Liver (tissue), 9 donors: ENCODE measurements around the gene CNMD. TPM values are rescaled to one million over a fixed set of nuclear protein-coding genes. Genes with fewer than 3 reads are reported as not detected.

Experiments used
- DNase-seq: peaks from one replicate; pipeline ENCODE4 v3.0.0-alpha.2; 2017; ENCODE audit warnings: low spot score
- H3K27ac ChIP-seq, 2 donors: one replicate each; pipeline ENCODE4 v1.7.0; 2013; ENCODE audit warnings: inconsistent platforms in 2 of 2, low read length in 2 of 2, control low read depth in 1 of 2, low read depth in 1 of 2, mild to moderate bottlenecking in 1 of 2
- H3K27me3 ChIP-seq, 4 donors: one replicate each; pipeline versions ENCODE4 v1.6.1 to v1.7.0; 2013; ENCODE audit warnings: low read length in 3 of 4, inconsistent platforms in 1 of 4, mild to moderate bottlenecking in 1 of 4, moderate library complexity in 1 of 4; ENCODE audit not compliant: control insufficient read depth in 4 of 4, insufficient read depth in 4 of 4
- H3K36me3 ChIP-seq, 4 donors: one replicate each; pipeline versions ENCODE4 v1.6.1 to v1.7.0; 2013; ENCODE audit warnings: low read length in 3 of 4, mild to moderate bottlenecking in 3 of 4, low read depth in 1 of 4, moderate library complexity in 1 of 4; ENCODE audit not compliant: control insufficient read depth in 4 of 4, insufficient read depth in 3 of 4
- H3K4me1 ChIP-seq, 4 donors: one replicate each; pipeline versions ENCODE4 v1.6.1 to v1.7.0; 2013; ENCODE audit warnings: low read length in 3 of 4, mild to moderate bottlenecking in 3 of 4, moderate library complexity in 1 of 4; ENCODE audit not compliant: control insufficient read depth in 4 of 4, insufficient read depth in 4 of 4
- H3K4me3 ChIP-seq, 3 donors: one replicate each; pipeline versions ENCODE4 v1.6.1 to v1.7.0; 2013; ENCODE audit warnings: low read length in 3 of 3, control low read depth in 1 of 3, low read depth in 1 of 3, mild to moderate bottlenecking in 1 of 3
- H3K9ac ChIP-seq, 2 donors: one replicate each; pipeline ENCODE4 v1.7.0; 2013; ENCODE audit warnings: low read length in 2 of 2, mild to moderate bottlenecking in 2 of 2, moderate library complexity in 2 of 2, control low read depth in 1 of 2, low read depth in 1 of 2
- H3K9me3 ChIP-seq, 4 donors: one replicate each; pipeline versions ENCODE4 v1.6.1 to v1.7.0; 2013; ENCODE audit warnings: low read length in 3 of 4; ENCODE audit not compliant: control insufficient read depth in 4 of 4
- EGR1 ChIP-seq, 2 donors: IDR thresholded peaks; 2 replicates each; pipeline ENCODE4 v1.6.1; 2016 to 2018; ENCODE audit warnings: antibody characterized with exemption in 2 of 2, low read depth in 2 of 2
- FOXA1 ChIP-seq: IDR thresholded peaks from 2 replicates; pipeline ENCODE4 v1.6.1; 2016; ENCODE audit warnings: antibody characterized with exemption
- FOXA2 ChIP-seq: IDR thresholded peaks from 2 replicates; pipeline ENCODE4 v1.6.1; 2016; ENCODE audit warnings: antibody characterized with exemption
- GABPA ChIP-seq, 2 donors: IDR thresholded peaks in 1 of 2; conservative IDR thresholded peaks in 1 of 2; 2 replicates each; pipeline ENCODE4 v1.6.1; 2016; ENCODE audit warnings: antibody characterized with exemption in 2 of 2, mild to moderate bottlenecking in 1 of 2, moderate library complexity in 1 of 2
- HNF4A ChIP-seq, 2 donors: conservative IDR thresholded peaks; 2 replicates each; pipeline ENCODE4 v1.6.1; 2016; ENCODE audit warnings: antibody characterized with exemption in 2 of 2, mild to moderate bottlenecking in 2 of 2
- HNF4G ChIP-seq: IDR thresholded peaks from 2 replicates; pipeline ENCODE4 v1.6.1; 2016; ENCODE audit warnings: antibody characterized with exemption
- JUND ChIP-seq, 2 donors: IDR thresholded peaks; 2 replicates each; pipeline ENCODE4 v1.6.1; 2016; ENCODE audit warnings: antibody characterized with exemption in 2 of 2
- NR2F2 ChIP-seq: IDR thresholded peaks from 2 replicates; pipeline ENCODE4 v1.6.1; 2016; ENCODE audit warnings: antibody characterized with exemption
- RAD21 ChIP-seq, 2 donors: IDR thresholded peaks; 2 replicates each; pipeline ENCODE4 v1.6.1; 2016; ENCODE audit warnings: antibody characterized with exemption in 2 of 2, mild to moderate bottlenecking in 2 of 2
- RXRA ChIP-seq, 2 donors: IDR thresholded peaks; 2 replicates each; pipeline ENCODE4 v1.6.1; 2017 to 2018; ENCODE audit warnings: antibody characterized with exemption in 2 of 2, mild to moderate bottlenecking in 1 of 2
- SP1 ChIP-seq: IDR thresholded peaks from 2 replicates; pipeline ENCODE4 v1.6.1; 2018; ENCODE audit warnings: antibody characterized with exemption, mild to moderate bottlenecking
- TAF1 ChIP-seq: conservative IDR thresholded peaks from 2 replicates; pipeline ENCODE4 v1.6.1; 2016; ENCODE audit warnings: antibody characterized with exemption, mild to moderate bottlenecking
- YY1 ChIP-seq: IDR thresholded peaks from 2 replicates; pipeline ENCODE4 v1.6.1; 2016; ENCODE audit warnings: antibody characterized with exemption, mild to moderate bottlenecking
- WGBS: extraction: QIAGEN DNeasy Blood & Tissue Kit; methylation state at CpG from one replicate; pipeline ENCODE4 v1.1.7; 2013; 5-methylcytosine and 5-hydroxymethylcytosine counted together
- polyA plus RNA-seq, 2 donors: library from polyadenylated mRNA; stranded (reverse) in 1 of 2; unstranded in 1 of 2; fragments of 200-250 nt in 1 of 2; fragments of >200 nt in 1 of 2; fragmentation: Nextera tagmentation in 1 of 2; extraction: Ambion mirVana in 1 of 2; gene quantifications; one replicate each; pipeline versions ENCODE4 v1.2.1 to v1.2.3, GENCODE V29; 2013 to 2015
- total RNA-seq, 2 donors: library from RNA; depleted of rRNA; stranded (reverse); fragments of >200 nt; gene quantifications; one replicate each; pipeline ENCODE4 v1.2.3, GENCODE V29; 2014
- TF ChIP-seq, protein P1 (sequence below): fragments of 150-350 bp; IDR thresholded peaks from 2 replicates; pipeline ENCODE4 v1.5.1; 2017; ENCODE audit warnings: improper control_type of control experiment, low read depth, low read length; ENCODE audit not compliant: missing input control
- TF ChIP-seq, protein P2 (sequence below): IDR thresholded peaks from 2 replicates; pipeline ENCODE4 v1.6.1; 2016; ENCODE audit warnings: antibody characterized with exemption, mild to moderate bottlenecking
- TF ChIP-seq, protein P3 (sequence below): IDR thresholded peaks from 2 replicates; pipeline ENCODE4 v1.6.1; 2016; ENCODE audit warnings: antibody characterized with exemption
- TF ChIP-seq, protein P4 (sequence below): IDR thresholded peaks from 2 replicates; pipeline ENCODE4 v1.6.1; 2016; ENCODE audit warnings: antibody characterized with exemption
- TF ChIP-seq, protein P5 (sequence below): IDR thresholded peaks from 2 replicates; pipeline ENCODE4 v1.6.1; 2016; ENCODE audit warnings: antibody characterized with exemption
- donor health status: healthy.
- donor health status: healthy.
- donor health status: healthy.
- donor health status: healthy.
- donor health status: healthy.

CNMD gene
- total and polyA plus RNA-seq, 4 donors: not detected

DNA sequence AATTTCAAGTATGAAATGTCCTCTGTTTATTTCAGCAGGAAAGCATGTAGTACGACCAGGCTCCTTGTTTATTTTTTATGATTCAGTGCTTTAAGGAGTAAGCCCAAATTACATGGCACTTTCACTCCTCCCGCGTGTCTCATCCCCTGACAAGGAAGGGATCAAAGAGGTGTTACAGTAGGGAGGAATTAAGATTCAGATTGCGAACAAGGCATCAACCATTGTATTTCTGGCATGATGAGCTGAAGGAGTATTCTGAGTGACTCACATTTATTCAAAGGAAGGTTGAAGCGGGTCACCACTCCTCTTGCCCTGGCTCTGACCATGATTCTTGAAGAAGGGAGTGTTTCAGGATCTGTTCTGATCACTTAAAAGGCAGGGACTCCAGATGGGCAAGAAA is 46.1 kb upstream of the CNMD start:
- Histone ChIP-seq H3K4me3 (no peak overlapping the region), H3K27ac (no peak overlapping the region), H3K9ac (no peak overlapping the region), H3K36me3 (no peaks in the 10 kb centered on the region), H3K27me3 (no peaks in the 10 kb centered on the region), H3K4me1 (no peaks in the 10 kb centered on the region), H3K9me3 (no peaks in the 10 kb centered on the region)
- 69% methylated on average over 5 of the region's 5 CpGs for WGBS
- DNase-seq: no peak
- TF ChIP-seq RAD21 (IDR thresholded peaks at IDR 0.05) (no peak), JUND (IDR thresholded peaks at IDR 0.05) (no peak), TAF1 (no peak), FOXA1 (no peak), SP1 (no peak), HNF4G (no peak), FOXA2 (no peak), YY1 (no peak), GABPA (IDR thresholded peaks at IDR 0.05 in 1 of 2, conservative IDR thresholded peaks at IDR 0.05 in 1 of 2) (no peak), RXRA (IDR thresholded peaks at IDR 0.05) (no peak), HNF4A (conservative IDR thresholded peaks at IDR 0.05) (no peak), NR2F2 (no peak), EGR1 (IDR thresholded peaks at IDR 0.05; ENCODE audit: low read depth in 2 of 2) (no peak)
- TF ChIP-seq, protein P1, sequence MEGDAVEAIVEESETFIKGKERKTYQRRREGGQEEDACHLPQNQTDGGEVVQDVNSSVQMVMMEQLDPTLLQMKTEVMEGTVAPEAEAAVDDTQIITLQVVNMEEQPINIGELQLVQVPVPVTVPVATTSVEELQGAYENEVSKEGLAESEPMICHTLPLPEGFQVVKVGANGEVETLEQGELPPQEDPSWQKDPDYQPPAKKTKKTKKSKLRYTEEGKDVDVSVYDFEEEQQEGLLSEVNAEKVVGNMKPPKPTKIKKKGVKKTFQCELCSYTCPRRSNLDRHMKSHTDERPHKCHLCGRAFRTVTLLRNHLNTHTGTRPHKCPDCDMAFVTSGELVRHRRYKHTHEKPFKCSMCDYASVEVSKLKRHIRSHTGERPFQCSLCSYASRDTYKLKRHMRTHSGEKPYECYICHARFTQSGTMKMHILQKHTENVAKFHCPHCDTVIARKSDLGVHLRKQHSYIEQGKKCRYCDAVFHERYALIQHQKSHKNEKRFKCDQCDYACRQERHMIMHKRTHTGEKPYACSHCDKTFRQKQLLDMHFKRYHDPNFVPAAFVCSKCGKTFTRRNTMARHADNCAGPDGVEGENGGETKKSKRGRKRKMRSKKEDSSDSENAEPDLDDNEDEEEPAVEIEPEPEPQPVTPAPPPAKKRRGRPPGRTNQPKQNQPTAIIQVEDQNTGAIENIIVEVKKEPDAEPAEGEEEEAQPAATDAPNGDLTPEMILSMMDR: no peak
- TF ChIP-seq, protein P2, sequence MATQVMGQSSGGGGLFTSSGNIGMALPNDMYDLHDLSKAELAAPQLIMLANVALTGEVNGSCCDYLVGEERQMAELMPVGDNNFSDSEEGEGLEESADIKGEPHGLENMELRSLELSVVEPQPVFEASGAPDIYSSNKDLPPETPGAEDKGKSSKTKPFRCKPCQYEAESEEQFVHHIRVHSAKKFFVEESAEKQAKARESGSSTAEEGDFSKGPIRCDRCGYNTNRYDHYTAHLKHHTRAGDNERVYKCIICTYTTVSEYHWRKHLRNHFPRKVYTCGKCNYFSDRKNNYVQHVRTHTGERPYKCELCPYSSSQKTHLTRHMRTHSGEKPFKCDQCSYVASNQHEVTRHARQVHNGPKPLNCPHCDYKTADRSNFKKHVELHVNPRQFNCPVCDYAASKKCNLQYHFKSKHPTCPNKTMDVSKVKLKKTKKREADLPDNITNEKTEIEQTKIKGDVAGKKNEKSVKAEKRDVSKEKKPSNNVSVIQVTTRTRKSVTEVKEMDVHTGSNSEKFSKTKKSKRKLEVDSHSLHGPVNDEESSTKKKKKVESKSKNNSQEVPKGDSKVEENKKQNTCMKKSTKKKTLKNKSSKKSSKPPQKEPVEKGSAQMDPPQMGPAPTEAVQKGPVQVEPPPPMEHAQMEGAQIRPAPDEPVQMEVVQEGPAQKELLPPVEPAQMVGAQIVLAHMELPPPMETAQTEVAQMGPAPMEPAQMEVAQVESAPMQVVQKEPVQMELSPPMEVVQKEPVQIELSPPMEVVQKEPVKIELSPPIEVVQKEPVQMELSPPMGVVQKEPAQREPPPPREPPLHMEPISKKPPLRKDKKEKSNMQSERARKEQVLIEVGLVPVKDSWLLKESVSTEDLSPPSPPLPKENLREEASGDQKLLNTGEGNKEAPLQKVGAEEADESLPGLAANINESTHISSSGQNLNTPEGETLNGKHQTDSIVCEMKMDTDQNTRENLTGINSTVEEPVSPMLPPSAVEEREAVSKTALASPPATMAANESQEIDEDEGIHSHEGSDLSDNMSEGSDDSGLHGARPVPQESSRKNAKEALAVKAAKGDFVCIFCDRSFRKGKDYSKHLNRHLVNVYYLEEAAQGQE: no peak
- TF ChIP-seq, protein P3, sequence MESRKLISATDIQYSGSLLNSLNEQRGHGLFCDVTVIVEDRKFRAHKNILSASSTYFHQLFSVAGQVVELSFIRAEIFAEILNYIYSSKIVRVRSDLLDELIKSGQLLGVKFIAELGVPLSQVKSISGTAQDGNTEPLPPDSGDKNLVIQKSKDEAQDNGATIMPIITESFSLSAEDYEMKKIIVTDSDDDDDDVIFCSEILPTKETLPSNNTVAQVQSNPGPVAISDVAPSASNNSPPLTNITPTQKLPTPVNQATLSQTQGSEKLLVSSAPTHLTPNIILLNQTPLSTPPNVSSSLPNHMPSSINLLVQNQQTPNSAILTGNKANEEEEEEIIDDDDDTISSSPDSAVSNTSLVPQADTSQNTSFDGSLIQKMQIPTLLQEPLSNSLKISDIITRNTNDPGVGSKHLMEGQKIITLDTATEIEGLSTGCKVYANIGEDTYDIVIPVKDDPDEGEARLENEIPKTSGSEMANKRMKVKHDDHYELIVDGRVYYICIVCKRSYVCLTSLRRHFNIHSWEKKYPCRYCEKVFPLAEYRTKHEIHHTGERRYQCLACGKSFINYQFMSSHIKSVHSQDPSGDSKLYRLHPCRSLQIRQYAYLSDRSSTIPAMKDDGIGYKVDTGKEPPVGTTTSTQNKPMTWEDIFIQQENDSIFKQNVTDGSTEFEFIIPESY: no peak
- TF ChIP-seq, protein P4, sequence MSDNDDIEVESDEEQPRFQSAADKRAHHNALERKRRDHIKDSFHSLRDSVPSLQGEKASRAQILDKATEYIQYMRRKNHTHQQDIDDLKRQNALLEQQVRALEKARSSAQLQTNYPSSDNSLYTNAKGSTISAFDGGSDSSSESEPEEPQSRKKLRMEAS: no peak
- TF ChIP-seq, protein P5, sequence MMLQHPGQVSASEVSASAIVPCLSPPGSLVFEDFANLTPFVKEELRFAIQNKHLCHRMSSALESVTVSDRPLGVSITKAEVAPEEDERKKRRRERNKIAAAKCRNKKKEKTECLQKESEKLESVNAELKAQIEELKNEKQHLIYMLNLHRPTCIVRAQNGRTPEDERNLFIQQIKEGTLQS: no peak
